H1 (cell line): Measurements from ENCODE around the gene KIF11. TPM values are rescaled to one million over a fixed set of nuclear protein-coding genes. Genes with fewer than 3 reads are reported as not detected.

Source experiments
- CTCF ChIA-PET: fragments of 300-600 bp; sonication (Branson Sonifier 250); formaldehyde crosslinking; loops from one replicate; lab custom pipeline; 2021; ENCODE audit not compliant: partially characterized antibody; lab: Charles Lee
- POLR2A ChIA-PET: fragments of 300-600 bp; sonication (Branson Sonifier 250); formaldehyde crosslinking; loops from one replicate; lab custom pipeline; 2021; ENCODE audit warnings: inconsistent platforms; ENCODE audit not compliant: partially characterized antibody; lab: Charles Lee
- DNase-seq, 2 experiments: peaks; one replicate each; pipeline versions ENCODE4 v3.0.0 to v3.0.0-alpha.2; 2010 to 2022; ENCODE audit warnings: low spot score in 2 of 2, low read depth in 1 of 2, mixed read lengths in 1 of 2
- FAIRE-seq: peaks from 2 replicates; lab custom pipeline; 2011; peaks lifted over from hg19 to GRCh38; lab: Jason Lieb, UNC
- H2AFZ ChIP-seq: 2 replicates; pipeline ENCODE4 v1.8.1; 2012; ENCODE audit warnings: low read length, inconsistent platforms
- H2AK5ac ChIP-seq: 2 replicates; pipeline ENCODE4 v1.6.1; 2013; ENCODE audit warnings: low read depth, low read length
- H2BK120ac ChIP-seq: replicated peaks from 2 replicates; pipeline ENCODE3; 2013; ENCODE audit warnings: low read depth, low read length, inconsistent platforms
- H2BK12ac ChIP-seq: 2 replicates; pipeline ENCODE4 v1.6.1; 2013; ENCODE audit warnings: low read depth, low read length
- H2BK15ac ChIP-seq: 2 replicates; pipeline ENCODE4 v1.6.1; 2013; ENCODE audit warnings: low read length
- H2BK20ac ChIP-seq: 2 replicates; pipeline ENCODE4 v1.6.1; 2013; ENCODE audit warnings: low read length
- H2BK5ac ChIP-seq: 2 replicates; pipeline ENCODE4 v1.6.1; 2013; ENCODE audit warnings: low read depth, low read length
- H3K14ac ChIP-seq: 2 replicates; pipeline ENCODE4 v1.6.1; 2013; ENCODE audit warnings: inconsistent platforms; ENCODE audit not compliant: insufficient read length
- H3K18ac ChIP-seq: 2 replicates; pipeline ENCODE4 v1.6.1; 2013; ENCODE audit warnings: low read length; ENCODE audit errors: extremely low read depth
- H3K23ac ChIP-seq: 2 replicates; pipeline ENCODE4 v1.6.1; 2013; ENCODE audit warnings: inconsistent platforms; ENCODE audit not compliant: insufficient read length
- H3K23me2 ChIP-seq: 2 replicates; pipeline ENCODE4 v1.6.1; 2013; ENCODE audit warnings: low read depth, low read length
- H3K27ac ChIP-seq: 2 replicates; pipeline ENCODE4 v1.6.1; 2011; ENCODE audit warnings: low read depth, low read length, inconsistent platforms
- H3K27me3 ChIP-seq, 4 experiments: replicated peaks in 1 of 4; 1 replicate in 1 of 4; 2 replicates in 3 of 4; pipeline versions ENCODE4 v1.6.1 to v1.8.1; 2011 to 2013; ENCODE audit warnings: low read length in 3 of 4, mild to moderate bottlenecking in 3 of 4, inconsistent platforms in 2 of 4, mixed read lengths in 2 of 4, moderate library complexity in 1 of 4; ENCODE audit not compliant: control insufficient read depth in 3 of 4, insufficient read depth in 3 of 4; ENCODE audit errors: extremely low read depth in 1 of 4
- H3K36me3 ChIP-seq, 4 experiments: 2 replicates each; pipeline versions ENCODE4 v1.6.1 to v1.8.1; 2011 to 2013; ENCODE audit warnings: mild to moderate bottlenecking in 4 of 4, low read length in 3 of 4, moderate library complexity in 2 of 4, control low read depth in 1 of 4, inconsistent platforms in 1 of 4; ENCODE audit not compliant: insufficient read depth in 4 of 4, control insufficient read depth in 2 of 4
- H3K4ac ChIP-seq: replicated peaks from 2 replicates; pipeline ENCODE3; 2013; ENCODE audit warnings: low read length, low read depth, mixed read lengths, inconsistent platforms; ENCODE audit not compliant: insufficient read length
- H3K4me1 ChIP-seq, 4 experiments: replicated peaks in 1 of 4; 1 replicate in 1 of 4; 2 replicates in 3 of 4; pipeline versions ENCODE4 v1.6.1 to v1.8.1; 2011 to 2013; ENCODE audit warnings: low read length in 3 of 4, inconsistent platforms in 2 of 4, mixed read lengths in 1 of 4; ENCODE audit not compliant: insufficient read depth in 4 of 4, control insufficient read depth in 3 of 4
- H3K4me2 ChIP-seq, 2 experiments: 2 replicates each; pipeline versions ENCODE4 v1.6.1 to v1.8.1; 2011 to 2013; ENCODE audit warnings: low read depth in 2 of 2, low read length in 2 of 2, control low read depth in 1 of 2, inconsistent platforms in 1 of 2, mild to moderate bottlenecking in 1 of 2; ENCODE audit not compliant: insufficient read depth in 1 of 2
- H3K4me3 ChIP-seq, 4 experiments: fragments of 200-600, 300-600 bp in 1 of 4; sonication (generic), shearing (Covaris generic), sonication (Bioruptor Twin) in 1 of 4; 2 replicates each; pipeline versions ENCODE4 v1.5.1 to v1.8.1; 2011 to 2016; ENCODE audit warnings: low read length in 4 of 4, low read depth in 3 of 4, control low read depth in 2 of 4, inconsistent platforms in 2 of 4, mild to moderate bottlenecking in 2 of 4, mixed read lengths in 1 of 4, moderate library complexity in 1 of 4; ENCODE audit not compliant: insufficient read depth in 2 of 4; ENCODE audit errors: extremely low read depth in 1 of 4
- H3K56ac ChIP-seq: replicated peaks from 2 replicates; pipeline ENCODE3; 2013; ENCODE audit warnings: low read depth, mild to moderate bottlenecking, mixed read lengths, low read length, inconsistent platforms; ENCODE audit not compliant: insufficient read length
- H3K79me1 ChIP-seq: 2 replicates; pipeline ENCODE4 v1.6.1; 2013; ENCODE audit warnings: low read depth, low read length, control low read depth
- H3K79me2 ChIP-seq, 2 experiments: 2 replicates each; pipeline versions ENCODE4 v1.6.1 to v1.8.1; 2012 to 2013; ENCODE audit warnings: low read length in 2 of 2, mild to moderate bottlenecking in 2 of 2, inconsistent platforms in 1 of 2; ENCODE audit not compliant: insufficient read depth in 2 of 2, control insufficient read depth in 1 of 2
- H3K9ac ChIP-seq, 4 experiments: replicated peaks in 1 of 4; 1 replicate in 1 of 4; 2 replicates in 3 of 4; pipeline versions ENCODE4 v1.6.1 to v1.8.1; 2011 to 2013; ENCODE audit warnings: low read depth in 3 of 4, low read length in 3 of 4, control low read depth in 2 of 4, mild to moderate bottlenecking in 2 of 4, moderate library complexity in 2 of 4, inconsistent platforms in 1 of 4; ENCODE audit errors: extremely low read depth in 1 of 4
- H3K9me3 ChIP-seq, 2 experiments: 2 replicates each; pipeline versions ENCODE4 v1.6.1 to v1.8.1; 2012 to 2013; ENCODE audit warnings: mild to moderate bottlenecking in 2 of 2, moderate library complexity in 2 of 2, control low read depth in 1 of 2, inconsistent platforms in 1 of 2, low read depth in 1 of 2, low read length in 1 of 2, mixed read lengths in 1 of 2; ENCODE audit not compliant: insufficient read depth in 2 of 2
- H4K20me1 ChIP-seq, 2 experiments: replicated peaks in 1 of 2; 2 replicates each; pipeline versions ENCODE3 to v1.8.1; 2011 to 2013; ENCODE audit warnings: inconsistent platforms in 2 of 2, low read length in 2 of 2, mild to moderate bottlenecking in 1 of 2; ENCODE audit not compliant: insufficient read depth in 2 of 2, control insufficient read depth in 1 of 2
- H4K5ac ChIP-seq: 2 replicates; pipeline ENCODE4 v1.6.1; 2013; ENCODE audit warnings: low read length, low read depth, mixed read lengths, inconsistent platforms; ENCODE audit not compliant: insufficient read length
- H4K8ac ChIP-seq: 2 replicates; pipeline ENCODE4 v1.8.0; 2013; ENCODE audit warnings: mild to moderate bottlenecking, moderate library complexity, low read length, inconsistent platforms; ENCODE audit not compliant: insufficient read depth; ENCODE audit errors: extremely low read depth
- H4K91ac ChIP-seq: replicated peaks from 2 replicates; pipeline ENCODE3; 2013; ENCODE audit warnings: low read length, mixed read lengths, inconsistent platforms; ENCODE audit not compliant: insufficient read length
- EZH2 ChIP-seq: fragments of 200-600 bp; sonication (generic); IDR thresholded peaks from 2 replicates; pipeline ENCODE4 v1.7.1; 2012; ENCODE audit warnings: low read depth, mild to moderate bottlenecking, moderate library complexity, low read length, inconsistent platforms; ENCODE audit not compliant: severe bottlenecking
- JUND ChIP-seq: IDR thresholded peaks from 2 replicates; pipeline ENCODE4 v1.6.1; 2011; ENCODE audit warnings: mild to moderate bottlenecking, improper control_type of control experiment, low read length
- RAD21 ChIP-seq, 2 experiments: IDR thresholded peaks in 1 of 2; conservative IDR thresholded peaks in 1 of 2; 2 replicates each; pipeline ENCODE4 v1.6.1; 2011; ENCODE audit warnings: low read depth in 2 of 2, low read length in 2 of 2, improper control_type of control experiment in 1 of 2, inconsistent platforms in 1 of 2, mild to moderate bottlenecking in 1 of 2, moderate library complexity in 1 of 2
- TBP ChIP-seq: IDR thresholded peaks from 2 replicates; pipeline ENCODE4 v1.6.1; 2011; ENCODE audit warnings: low read depth, low read length, improper control_type of control experiment
- TCF12 ChIP-seq: IDR thresholded peaks from 2 replicates; pipeline ENCODE4 v1.6.1; 2011; ENCODE audit warnings: low read depth, mild to moderate bottlenecking, low read length
- TEAD4 ChIP-seq: IDR thresholded peaks from 2 replicates; pipeline ENCODE4 v1.6.1; 2012; ENCODE audit warnings: low read depth, low read length, inconsistent platforms, mixed read lengths
- WGBS, 2 experiments: shearing (Covaris generic) in 1 of 2; methylation state at CpG; one replicate each; pipeline versions ENCODE4 v1.1.6 to v1.1.7; 2013 to 2015; ENCODE audit warnings: low lambda C conversion rate in 2 of 2, mixed read lengths in 2 of 2, inconsistent platforms in 1 of 2, low coverage in 1 of 2, missing lambda C conversion rate in 1 of 2; ENCODE audit not compliant: insufficient replicate concordance in 2 of 2, insufficient coverage in 1 of 2, insufficient read length in 1 of 2; ENCODE audit errors: extremely low coverage in 1 of 2, missing lambda C conversion rate in 1 of 2; 5-methylcytosine and 5-hydroxymethylcytosine counted together
- polyA plus RNA-seq, 7 experiments: library from polyadenylated mRNA; depleted of rRNA in 3 of 7; stranded (reverse) in 5 of 7; unstranded in 2 of 7; fragments of >200 nt in 5 of 7; fragments of 200-250 nt in 2 of 7; gene quantifications; 1 replicate in 5 of 7; 2 replicates in 1 of 7; 4 replicates in 1 of 7; pipeline versions ENCODE4 v1.2.1 to v1.2.3, GENCODE V29; 2011 to 2013; ENCODE audit warnings: missing spikeins in 2 of 7, mixed read lengths in 2 of 7
- total RNA-seq: library from RNA; stranded (reverse); fragmentation: NEBNext Ultra II Directional; extraction: Animal tissue kit (Norgen Biotek cat#: 25700); gene quantifications from 2 replicates; pipeline ENCODE4 v1.2.1, GENCODE V29; 2021
- TF ChIP-seq, protein P1 (sequence below), 3 experiments: IDR thresholded peaks; 1 replicate in 2 of 3; 2 replicates in 1 of 3; pipeline versions ENCODE4 v1.5.1 to v1.6.1; 2011; ENCODE audit warnings: low read length in 3 of 3, mild to moderate bottlenecking in 3 of 3, inconsistent platforms in 2 of 3, low read depth in 1 of 3, moderate library complexity in 1 of 3; ENCODE audit not compliant: insufficient read depth in 1 of 3; ENCODE audit errors: control extremely low read depth in 1 of 3

KIF11 gene
- total and polyA plus RNA-seq, 2 of the 8 experiments (the other 6 are each of a cell fraction or from before 2014, with no cell fraction given) = 11.1 to 59.2 TPM

DNA sequence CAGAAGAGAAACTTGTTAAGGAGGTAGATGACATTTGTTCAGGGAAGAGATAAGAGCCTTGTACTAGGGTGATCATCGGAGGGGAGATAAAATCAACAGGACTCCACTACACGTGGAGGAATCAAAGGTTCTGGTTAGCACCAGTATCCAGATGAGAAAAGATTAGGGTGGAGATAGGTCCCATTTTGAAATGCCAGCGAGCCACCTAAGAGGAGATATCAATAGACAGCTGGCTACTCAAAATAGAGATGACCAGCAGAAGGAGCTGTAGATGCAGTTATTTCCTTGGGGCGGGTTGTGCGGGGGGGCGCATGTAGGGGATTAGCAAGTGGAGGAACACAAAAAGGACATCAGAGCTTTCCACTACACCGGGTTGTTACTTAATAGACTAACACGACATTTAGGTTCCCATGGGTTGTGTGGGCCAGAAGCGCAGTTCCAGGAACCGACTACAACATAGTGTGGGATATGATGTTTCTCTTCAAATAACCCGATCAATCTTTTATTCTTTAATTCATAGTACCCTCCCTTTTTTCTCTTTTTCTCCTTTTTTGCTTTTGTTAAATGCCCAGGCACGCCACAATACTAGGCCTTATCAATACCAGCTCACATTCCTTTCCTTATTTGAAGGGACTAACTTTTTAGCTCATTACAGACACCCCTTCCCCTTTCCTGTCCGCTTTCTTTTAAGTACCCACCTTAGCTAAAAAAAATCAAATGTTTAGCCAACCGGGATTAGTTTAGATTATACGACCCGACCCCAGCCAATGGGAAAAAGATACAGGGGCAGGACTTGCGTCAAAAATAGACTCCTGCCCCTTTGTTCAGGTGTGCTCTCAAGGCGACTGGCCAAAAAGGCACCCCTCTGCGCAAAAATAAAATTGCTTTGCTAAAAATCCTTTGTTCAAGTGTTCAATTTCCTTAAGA lies 2.0 kb upstream of the KIF11 start:
- DNase-seq = peak; percentile 27 to 49
- no peak overlapping the region; the same call in 1 of the 2 replicates for H2AFZ ChIP-seq
- POLR2A ChIA-PET = interaction anchor here (0.6 to 3.8 kb wide), 10 partner anchors 9 to 793 kb away, joined by 3 to 34 read pairs (median 3); partner anchors contain the start of genes IDE and TNKS2
- TF ChIP-seq JUND (no peak), RAD21 (IDR thresholded peaks at IDR 0.05 in 1 of 2, conservative IDR thresholded peaks at IDR 0.05 in 1 of 2; ENCODE audit: low read depth in 2 of 2, low read length in 2 of 2) (peak; percentile 20 to 21; a peak in 2 of 4 replicates), EZH2 (no peak), TCF12 (no peak), TEAD4 (0 out of 2 replicates have a peak, but pooled peaks have one; percentile 23), TBP (no peak)
- TF ChIP-seq, protein P1, sequence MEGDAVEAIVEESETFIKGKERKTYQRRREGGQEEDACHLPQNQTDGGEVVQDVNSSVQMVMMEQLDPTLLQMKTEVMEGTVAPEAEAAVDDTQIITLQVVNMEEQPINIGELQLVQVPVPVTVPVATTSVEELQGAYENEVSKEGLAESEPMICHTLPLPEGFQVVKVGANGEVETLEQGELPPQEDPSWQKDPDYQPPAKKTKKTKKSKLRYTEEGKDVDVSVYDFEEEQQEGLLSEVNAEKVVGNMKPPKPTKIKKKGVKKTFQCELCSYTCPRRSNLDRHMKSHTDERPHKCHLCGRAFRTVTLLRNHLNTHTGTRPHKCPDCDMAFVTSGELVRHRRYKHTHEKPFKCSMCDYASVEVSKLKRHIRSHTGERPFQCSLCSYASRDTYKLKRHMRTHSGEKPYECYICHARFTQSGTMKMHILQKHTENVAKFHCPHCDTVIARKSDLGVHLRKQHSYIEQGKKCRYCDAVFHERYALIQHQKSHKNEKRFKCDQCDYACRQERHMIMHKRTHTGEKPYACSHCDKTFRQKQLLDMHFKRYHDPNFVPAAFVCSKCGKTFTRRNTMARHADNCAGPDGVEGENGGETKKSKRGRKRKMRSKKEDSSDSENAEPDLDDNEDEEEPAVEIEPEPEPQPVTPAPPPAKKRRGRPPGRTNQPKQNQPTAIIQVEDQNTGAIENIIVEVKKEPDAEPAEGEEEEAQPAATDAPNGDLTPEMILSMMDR (IDR thresholded peaks at IDR 0.05; ENCODE audit: control extremely low read depth in 1 of 3, insufficient read depth in 1 of 3, low read depth in 1 of 3, low read length in 3 of 3) = peak; percentile 15 to 30 (median 29); a peak in 3 of 4 replicates

More for the DNA sequence above, 2.0 kb upstream of the KIF11 start:
- no peak overlapping the region for H3K23ac ChIP-seq
- no peaks in the 10 kb centered on the region for H3K27me3 ChIP-seq
- H3K18ac ChIP-seq = no peak overlapping the region
- no peak overlapping the region for H3K56ac ChIP-seq
- H3K4ac ChIP-seq = no peak overlapping the region
- FAIRE-seq = no peak
- no peaks in the 10 kb centered on the region for H3K9me3 ChIP-seq
- no peak overlapping the region for H2BK120ac ChIP-seq
- no peaks in the 10 kb centered on the region for H3K36me3 ChIP-seq
- no peak overlapping the region for H2BK12ac ChIP-seq
- H3K14ac ChIP-seq = no peak overlapping the region
- H4K8ac ChIP-seq = no peak overlapping the region
- H3K79me1 ChIP-seq = no peaks in the 10 kb centered on the region
- peaks cover 23 to 27% of the 10 kb centered on the region in 2 experiments for H3K79me2 ChIP-seq
- H2BK5ac ChIP-seq = 0 out of 2 replicates have a peak overlapping the region, but pooled peaks have one; percentile 18
- no peak overlapping the region for H2BK20ac ChIP-seq
- peak overlapping the region; percentile 40 for H4K5ac ChIP-seq
- no peak overlapping the region for H4K91ac ChIP-seq
- H3K23me2 ChIP-seq = peaks cover 5% of the 10 kb centered on the region
- WGBS, 2 experiments = 33% methylated on average over 19 of the region's 19 CpGs; no CpG with 5 or more reads in 1 of the 2 experiments
- H3K27ac ChIP-seq = peak overlapping the region; percentile 22; the same call in 1 of the 2 replicates
- CTCF ChIA-PET = interaction anchor here (0.6 to 2.0 kb wide), 8 partner anchors 9 to 195 kb away, joined by 3 to 20 read pairs (median 4); partner anchors contain the start of gene IDE
- peak overlapping the region; percentile 33 to 91 (median 50) for H3K4me3 ChIP-seq
- H4K20me1 ChIP-seq = peaks cover 2 to 3% of the 10 kb centered on the region in 2 experiments
- H3K9ac ChIP-seq = peak overlapping the region in 2 of 4 experiments; percentile 10 to 79; a peak in 5 of 7 replicates
- peak overlapping the region; percentile 84 to 89 for H3K4me2 ChIP-seq
- H2BK15ac ChIP-seq = no peak overlapping the region
- no peak overlapping the region for H2AK5ac ChIP-seq
- peaks cover 0 to 4% (median 2%) of the 10 kb centered on the region in 4 experiments; a peak in 3 of 7 replicates for H3K4me1 ChIP-seq
